ENCODE measurements around the gene PTGDS. TPM values are rescaled to one million over a fixed set of nuclear protein-coding genes. Genes with fewer than 3 reads are reported as not detected.
A peak's percentile ranks its signal among the peaks of the same experiment; 100 is the strongest.

Gene PTGDS
- total and polyA plus RNA-seq, 7 experiments from 2014 or later: 0.97 to 68.7 (median 4.3) TPM; not detected in 2

DNA sequence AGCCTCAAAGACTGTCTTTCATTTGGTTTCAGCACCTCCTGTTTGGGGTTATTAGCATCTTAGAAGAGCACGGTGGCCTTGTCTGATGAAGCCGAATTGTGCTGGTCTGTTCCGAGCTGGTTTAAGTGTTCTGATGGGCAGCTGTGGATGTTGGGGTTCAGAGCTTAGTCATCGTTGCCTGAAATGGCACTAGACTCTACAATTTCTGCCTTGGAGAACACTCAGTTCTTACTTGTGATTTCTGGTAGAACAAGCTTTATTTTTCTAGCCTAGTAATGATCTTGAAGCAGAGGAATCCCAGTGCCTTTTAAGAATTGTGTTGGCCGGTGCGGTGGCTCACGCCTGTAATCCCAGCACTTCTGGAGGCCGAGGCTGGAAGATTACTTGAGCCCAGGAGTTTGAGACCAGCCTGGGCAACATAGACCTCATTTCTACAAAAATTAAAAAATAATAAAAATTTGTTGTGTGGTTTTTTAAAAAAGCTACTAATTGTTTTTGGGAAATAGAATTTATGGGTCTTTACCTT, 40.6 kb upstream of the PTGDS start:
- Mint-ChIP-seq H3K36me3 (peaks cover 0 to 22% (median 13%) of the 10 kb centered on the region in 5 donors), H3K4me3 (no peak overlapping the region), H3K27me3 (no peaks in the 10 kb centered on the region), H3K4me1 (peaks cover 0 to 20% (median 9%) of the 10 kb centered on the region in 7 donors), H3K27ac (no peak overlapping the region), H3K9me3 (peaks cover 0 to 10% (median 1%) of the 10 kb centered on the region in 11 donors)
- ChIA-PET POLR2A (interaction anchor here (0.7 kb wide), 1 partner anchor 37 kb away, joined by 3 read pairs; no protein-coding TSS in a partner anchor), CTCF (interaction anchor here (0.9 to 2.0 kb wide), 2 partner anchors 37 to 159 kb away, joined by 3 to 5 read pairs; no protein-coding TSS in a partner anchor)
- Histone ChIP-seq H3K4me3 (ENCODE audit: low read length) (no peak overlapping the region), H3K27ac (ENCODE audit: low read depth, low read length) (no peak overlapping the region), H3K4me1 (ENCODE audit: control insufficient read depth in 2 of 2, insufficient read depth in 2 of 2, low read length in 2 of 2) (no peaks in the 10 kb centered on the region), H3K9me3 (ENCODE audit: control insufficient read depth in 2 of 3, low read length in 3 of 3) (peaks cover 0 to 4% (median 0%) of the 10 kb centered on the region in 3 experiments), H3K27me3 (ENCODE audit: control insufficient read depth in 2 of 2, insufficient read depth in 2 of 2, low read length in 2 of 2) (no peaks in the 10 kb centered on the region), H3K36me3 (ENCODE audit: control insufficient read depth in 2 of 3, insufficient read depth in 3 of 3, low read length in 3 of 3) (peaks cover 0 to 27% (median 6%) of the 10 kb centered on the region in 3 experiments)
- ATAC-seq: no peak
- DNase-seq: no peak
- intact Hi-C loops (cut with micrococcal nuclease): no loop called here

DNA sequence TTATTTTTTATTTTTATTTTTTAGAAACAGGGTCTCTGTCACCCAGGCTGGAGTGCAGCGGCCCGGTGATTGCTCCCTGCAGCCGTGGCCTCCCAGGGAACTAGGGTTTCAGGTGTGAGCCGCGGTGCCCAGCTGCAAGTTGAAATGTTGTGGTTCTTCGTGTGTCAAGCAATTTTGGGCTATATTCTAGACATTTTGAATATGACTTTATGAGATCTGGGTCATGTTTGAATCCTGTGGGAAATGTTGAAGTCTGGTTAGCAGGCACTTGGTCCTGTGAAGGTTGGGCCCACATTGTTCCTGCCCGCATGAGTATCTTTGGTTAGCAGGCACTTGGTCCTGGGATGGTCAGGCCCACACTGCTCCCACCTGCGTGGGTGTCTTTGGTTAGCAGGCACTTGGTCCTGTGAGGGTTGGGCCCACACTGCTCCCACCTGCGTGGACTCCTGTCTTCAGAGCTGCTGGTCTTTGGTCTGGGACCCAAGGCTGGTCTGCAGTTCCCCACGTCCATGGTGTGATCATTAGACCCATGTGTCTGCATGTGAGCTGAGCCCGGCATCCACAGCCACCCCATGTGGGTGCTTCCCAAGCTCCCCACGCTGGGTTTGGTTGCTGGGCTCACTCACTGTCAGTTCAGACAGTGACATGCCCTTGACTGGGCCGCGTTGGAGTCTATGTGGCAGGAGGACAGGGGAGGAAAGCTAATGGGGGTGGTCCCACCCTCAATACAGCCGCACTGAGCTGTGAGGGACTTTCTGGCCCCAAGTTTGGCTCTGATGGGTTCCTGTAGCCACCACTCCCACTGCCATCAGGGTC, 39.9 kb upstream of the PTGDS start:
- Mint-ChIP-seq H3K4me1 (peaks cover 0 to 18% (median 10%) of the 10 kb centered on the region in 7 donors), H3K36me3 (peaks cover 0 to 22% (median 12%) of the 10 kb centered on the region in 5 donors), H3K27me3 (no peaks in the 10 kb centered on the region), H3K4me3 (no peak overlapping the region), H3K9me3 (peaks cover 0 to 10% (median 1%) of the 10 kb centered on the region in 11 donors), H3K27ac (no peak overlapping the region)
- no peak for ATAC-seq
- H3K4me1 ChIP-seq (ENCODE audit: control insufficient read depth in 2 of 2, insufficient read depth in 2 of 2, low read length in 2 of 2): no peaks in the 10 kb centered on the region
- DNase-seq: peak in 1 of 9 donors; percentile 1
- POLR2A ChIA-PET: no interaction called here
- H3K27me3 ChIP-seq (ENCODE audit: control insufficient read depth in 2 of 2, insufficient read depth in 2 of 2, low read length in 2 of 2): no peaks in the 10 kb centered on the region
- intact Hi-C loops (cut with micrococcal nuclease): no loop called here
- no peak overlapping the region for H3K4me3 ChIP-seq (ENCODE audit: low read length)
- no peak overlapping the region for H3K27ac ChIP-seq (ENCODE audit: low read depth, low read length)
- CTCF ChIA-PET: interaction anchor here (2.0 kb wide), 1 partner anchor 37 kb away, joined by 5 read pairs; no protein-coding TSS in a partner anchor
- peaks cover 0 to 4% (median 0%) of the 10 kb centered on the region in 3 experiments for H3K9me3 ChIP-seq (ENCODE audit: control insufficient read depth in 2 of 3, low read length in 3 of 3)
- H3K36me3 ChIP-seq (ENCODE audit: control insufficient read depth in 2 of 3, insufficient read depth in 3 of 3, low read length in 3 of 3): peaks cover 0 to 34% (median 6%) of the 10 kb centered on the region in 3 experiments

DNA sequence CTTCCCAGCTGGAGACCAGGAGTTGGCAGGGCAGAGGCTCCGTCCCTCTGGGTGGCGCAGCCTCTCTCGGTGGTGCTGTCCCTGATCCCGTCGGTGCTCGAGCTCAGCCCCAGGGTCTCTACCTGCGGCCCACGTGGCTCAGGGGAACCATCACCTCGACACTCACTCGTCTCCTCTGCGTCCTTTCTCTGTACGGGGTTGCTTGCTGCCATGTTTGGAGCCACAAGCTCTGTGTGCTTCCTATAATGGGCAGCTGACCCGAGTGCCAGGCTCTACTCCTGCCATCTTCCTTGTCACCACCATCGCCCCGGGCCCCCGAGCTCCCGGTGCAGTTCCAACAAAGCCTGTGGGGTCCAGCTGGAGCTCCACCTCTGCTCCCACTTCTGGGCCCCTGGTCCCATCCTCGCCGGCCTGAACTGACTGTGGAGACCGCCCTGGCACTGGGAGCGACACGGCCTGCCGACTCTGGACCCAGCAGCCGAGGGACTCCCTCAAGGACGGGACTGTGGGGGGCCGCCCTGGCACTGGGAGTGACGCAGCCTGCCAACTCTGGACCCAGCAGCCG, 37.8 kb upstream of the PTGDS start:
- H3K27me3 ChIP-seq (ENCODE audit: control insufficient read depth in 2 of 2, insufficient read depth in 2 of 2, low read length in 2 of 2): no peaks in the 10 kb centered on the region
- Mint-ChIP-seq H3K27ac (peak overlapping the region in 1 of 9 donors; percentile 41), H3K4me1 (peaks cover 0 to 18% (median 1%) of the 10 kb centered on the region in 7 donors), H3K36me3 (peaks cover 0 to 22% (median 12%) of the 10 kb centered on the region in 5 donors), H3K27me3 (no peaks in the 10 kb centered on the region), H3K4me3 (no peak overlapping the region), H3K9me3 (peaks cover 0 to 10% (median 1%) of the 10 kb centered on the region in 11 donors)
- H3K27ac ChIP-seq (ENCODE audit: low read depth, low read length): no peak overlapping the region
- CTCF ChIA-PET: no interaction called here
- H3K4me1 ChIP-seq (ENCODE audit: control insufficient read depth in 2 of 2, insufficient read depth in 2 of 2, low read length in 2 of 2): peaks cover 0 to 4% of the 10 kb centered on the region in 2 donors
- POLR2A ChIA-PET: no interaction called here
- DNase-seq (no peak), ATAC-seq (no peak)
- peaks cover 0 to 43% (median 6%) of the 10 kb centered on the region in 3 experiments for H3K36me3 ChIP-seq (ENCODE audit: control insufficient read depth in 2 of 3, insufficient read depth in 3 of 3, low read length in 3 of 3)
- H3K4me3 ChIP-seq (ENCODE audit: low read length): no peak overlapping the region
- peaks cover 0 to 4% (median 0%) of the 10 kb centered on the region in 3 experiments for H3K9me3 ChIP-seq (ENCODE audit: control insufficient read depth in 2 of 3, low read length in 3 of 3)
- intact Hi-C loops (cut with micrococcal nuclease): no loop called here

DNA sequence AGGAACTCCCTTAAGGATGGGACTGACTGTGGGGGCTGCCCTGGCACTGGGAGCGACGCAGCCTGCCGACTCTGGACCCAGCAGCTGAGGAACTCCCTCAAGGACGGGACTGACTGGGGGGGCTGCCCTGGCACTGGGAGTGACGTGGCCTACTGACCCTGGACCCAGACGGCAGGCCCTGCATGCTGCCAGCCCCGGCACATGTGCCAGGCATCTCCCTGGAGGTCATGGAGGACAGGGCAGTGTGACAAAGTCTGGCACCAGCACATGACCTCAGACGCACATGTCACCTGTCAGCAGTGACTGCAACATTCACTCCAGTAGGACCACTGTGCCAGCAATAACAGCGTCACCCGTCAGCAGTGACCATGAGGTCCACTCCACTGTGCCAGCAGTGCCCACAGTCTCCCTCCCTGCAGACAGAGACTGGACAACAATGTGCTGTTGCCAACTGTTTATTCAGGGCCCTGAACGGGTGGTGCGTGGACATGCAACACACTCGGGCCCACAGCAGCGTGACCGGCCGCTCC, 37.2 kb upstream of the PTGDS start:
- H3K36me3 ChIP-seq (ENCODE audit: control insufficient read depth in 2 of 3, insufficient read depth in 3 of 3, low read length in 3 of 3): peaks cover 0 to 43% (median 6%) of the 10 kb centered on the region in 3 experiments
- Mint-ChIP-seq H3K4me1 (peaks cover 0 to 22% (median 5%) of the 10 kb centered on the region in 7 donors), H3K4me3 (peak overlapping the region in 1 of 10 donors; percentile 20), H3K27me3 (no peaks in the 10 kb centered on the region), H3K36me3 (peaks cover 0 to 22% (median 12%) of the 10 kb centered on the region in 5 donors), H3K27ac (no peak overlapping the region), H3K9me3 (peaks cover 0 to 10% (median 1%) of the 10 kb centered on the region in 11 donors)
- ChIA-PET POLR2A (no interaction called here), CTCF (no interaction called here)
- peaks cover 4 to 7% of the 10 kb centered on the region in 2 donors for H3K4me1 ChIP-seq (ENCODE audit: control insufficient read depth in 2 of 2, insufficient read depth in 2 of 2, low read length in 2 of 2)
- H3K27me3 ChIP-seq (ENCODE audit: control insufficient read depth in 2 of 2, insufficient read depth in 2 of 2, low read length in 2 of 2): no peaks in the 10 kb centered on the region
- no peak overlapping the region for H3K4me3 ChIP-seq (ENCODE audit: low read length)
- intact Hi-C loops (cut with micrococcal nuclease): loop anchor here (5.0 to 10.0 kb wide), 3 partner anchors 133 to 285 kb away; partner anchors contain the start of genes CYSRT1 (in 1 of the 2), NDOR1 (in 1 of the 2), RABL6 (in 1 of the 2) and RNF208 (in 1 of the 2)
- H3K27ac ChIP-seq (ENCODE audit: low read depth, low read length): no peak overlapping the region
- DNase-seq (no peak), ATAC-seq (no peak)
- H3K9me3 ChIP-seq (ENCODE audit: control insufficient read depth in 2 of 3, low read length in 3 of 3): peaks cover 0 to 4% (median 0%) of the 10 kb centered on the region in 3 experiments

DNA sequence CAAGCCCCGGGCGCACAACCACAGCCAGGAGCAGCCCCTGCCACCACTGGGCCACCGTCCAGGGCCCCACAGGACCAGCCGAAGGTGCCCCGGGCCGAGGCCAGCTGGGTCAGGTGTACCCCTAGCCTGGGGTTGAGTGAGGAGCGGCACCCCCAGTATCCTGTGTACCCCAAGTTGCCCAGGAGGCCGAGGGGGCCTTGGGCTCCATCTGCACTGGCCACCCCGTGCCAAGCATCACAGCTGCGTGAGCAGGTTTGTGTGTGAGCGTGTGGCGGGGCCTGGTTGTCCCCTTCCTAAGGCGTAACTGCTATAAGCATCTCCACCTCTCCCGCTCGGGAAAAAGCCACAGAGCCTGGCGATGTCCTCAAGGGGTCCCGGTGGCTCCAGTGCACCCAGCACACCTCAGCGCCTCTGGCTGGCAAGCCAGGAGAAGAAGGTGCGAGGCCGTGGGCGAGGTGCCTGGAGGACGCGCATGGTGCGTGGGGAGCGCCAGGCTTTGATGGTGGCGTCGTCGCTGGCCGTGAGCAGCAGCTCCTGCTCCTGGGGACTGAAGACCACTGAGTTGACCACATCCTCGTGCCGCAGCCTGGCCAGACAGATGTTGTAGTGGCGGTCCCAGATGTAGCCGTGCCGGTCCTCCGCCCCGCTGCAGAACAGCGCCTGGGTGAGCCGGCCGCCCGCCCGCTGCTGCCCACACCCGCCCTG, 36.6 kb upstream of the PTGDS start:
- peaks cover 0 to 4% (median 0%) of the 10 kb centered on the region in 3 experiments for H3K9me3 ChIP-seq (ENCODE audit: control insufficient read depth in 2 of 3, low read length in 3 of 3)
- Mint-ChIP-seq H3K4me1 (peaks cover 0 to 20% (median 5%) of the 10 kb centered on the region in 7 donors), H3K4me3 (no peak overlapping the region), H3K9me3 (peaks cover 0 to 10% (median 1%) of the 10 kb centered on the region in 11 donors), H3K36me3 (peaks cover 0 to 22% (median 12%) of the 10 kb centered on the region in 5 donors), H3K27me3 (no peaks in the 10 kb centered on the region), H3K27ac (no peak overlapping the region)
- intact Hi-C loops (cut with micrococcal nuclease): loop anchor here (5.0 to 10.0 kb wide), 3 partner anchors 133 to 284 kb away; partner anchors contain the start of genes CYSRT1 (in 1 of the 2), NDOR1 (in 1 of the 2), RABL6 (in 1 of the 2) and RNF208 (in 1 of the 2)
- DNase-seq (no peak), ATAC-seq (no peak)
- ChIA-PET CTCF (no interaction called here), POLR2A (no interaction called here)
- peaks cover 0 to 43% (median 6%) of the 10 kb centered on the region in 3 experiments for H3K36me3 ChIP-seq (ENCODE audit: control insufficient read depth in 2 of 3, insufficient read depth in 3 of 3, low read length in 3 of 3)
- no peak overlapping the region for H3K4me3 ChIP-seq (ENCODE audit: low read length)
- no peaks in the 10 kb centered on the region for H3K27me3 ChIP-seq (ENCODE audit: control insufficient read depth in 2 of 2, insufficient read depth in 2 of 2, low read length in 2 of 2)
- peaks cover 6 to 10% of the 10 kb centered on the region in 2 donors for H3K4me1 ChIP-seq (ENCODE audit: control insufficient read depth in 2 of 2, insufficient read depth in 2 of 2, low read length in 2 of 2)
- no peak overlapping the region for H3K27ac ChIP-seq (ENCODE audit: low read depth, low read length)
